Left hindlimb (tissue), 1 donor: ENCODE results near the gene ATAD3B.
"Not testable (repeated sequence)": the region's sequence is repeated elsewhere in the genome, so short reads cannot be mapped to it uniquely, and the experiment has no call there.

Experiments used
- DNase-seq: peaks from one replicate; pipeline ENCODE4 v3.0.0-alpha.2; 2018

ATAD3B gene

DNA sequence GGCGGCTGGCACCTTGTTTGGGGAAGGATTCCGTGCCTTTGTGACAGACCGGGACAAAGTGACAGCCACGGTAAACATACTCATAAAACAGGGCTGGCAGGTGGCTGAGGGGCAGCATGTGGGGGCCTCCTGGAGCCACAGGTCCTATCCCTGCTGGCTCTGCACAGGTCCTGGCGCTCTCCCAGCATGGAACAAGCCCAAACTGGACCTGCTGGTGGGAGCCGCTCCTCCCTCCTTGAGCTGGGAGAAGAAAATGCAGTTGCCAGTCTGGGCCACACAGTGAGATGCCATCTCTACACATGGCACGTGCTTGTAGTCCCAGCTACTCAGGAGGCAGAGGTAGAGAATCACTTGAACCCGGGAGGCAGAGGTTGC lies 19.2 kb upstream of the ATAD3B start:
- not testable (repeated sequence) for DNase-seq

DNA sequence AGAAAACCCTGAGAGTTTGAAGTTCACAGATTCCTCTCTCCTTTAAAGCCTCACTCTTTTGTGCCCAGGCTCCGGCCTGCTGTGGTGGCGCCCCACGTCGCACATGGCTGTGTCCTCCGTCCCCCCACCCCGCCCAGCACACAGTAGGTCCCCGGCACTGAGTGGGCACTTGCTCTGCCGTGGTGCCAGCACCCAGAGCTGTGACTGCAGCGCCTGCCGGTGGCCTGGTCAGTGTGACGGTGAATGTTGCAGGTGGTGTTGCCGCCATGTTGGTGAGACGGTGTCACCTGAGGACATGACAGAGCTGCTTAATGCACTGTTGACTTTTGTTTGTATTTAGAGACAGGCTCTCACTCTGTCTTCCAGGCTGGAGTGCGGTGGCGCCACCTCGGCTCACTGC lies 18.7 kb upstream of the ATAD3B start:
- no peak for DNase-seq

DNA sequence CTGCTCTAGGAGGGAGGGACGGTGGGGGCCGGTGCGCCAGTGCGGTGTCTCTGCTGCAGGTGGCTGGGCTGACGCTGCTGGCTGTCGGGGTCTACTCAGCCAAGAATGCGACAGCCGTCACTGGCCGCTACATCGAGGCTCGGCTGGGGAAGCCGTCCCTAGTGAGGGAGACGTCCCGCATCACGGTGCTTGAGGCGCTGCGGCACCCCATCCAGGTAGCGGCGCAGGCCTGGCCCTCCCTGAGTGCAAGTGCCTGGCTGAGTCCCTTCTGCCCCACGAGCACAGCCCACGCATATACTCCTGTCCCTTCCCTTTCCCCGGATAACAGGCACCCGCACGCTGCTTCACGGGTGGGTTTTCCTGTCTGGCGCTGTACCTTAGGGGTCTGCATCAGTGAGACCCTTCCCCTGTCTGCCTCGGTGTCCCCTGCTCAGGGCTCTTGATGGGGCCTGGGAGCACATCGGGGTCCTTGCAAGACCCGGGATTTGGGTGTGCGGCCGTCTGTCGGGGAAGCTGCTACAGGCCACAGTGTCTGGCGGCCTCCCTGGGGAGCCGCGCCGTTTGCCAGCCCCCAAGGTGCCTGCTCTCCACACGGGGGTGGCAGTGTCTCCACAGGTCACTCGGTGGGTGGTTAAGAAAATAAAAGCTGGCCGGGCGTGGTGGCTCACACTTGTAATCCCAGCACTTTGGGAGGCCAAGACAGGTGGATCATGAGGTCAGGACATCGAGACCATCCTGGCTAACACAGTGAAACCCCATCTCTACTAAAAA lies 17.1 kb upstream of the ATAD3B start:
- DNase-seq = peak; percentile 12

DNA sequence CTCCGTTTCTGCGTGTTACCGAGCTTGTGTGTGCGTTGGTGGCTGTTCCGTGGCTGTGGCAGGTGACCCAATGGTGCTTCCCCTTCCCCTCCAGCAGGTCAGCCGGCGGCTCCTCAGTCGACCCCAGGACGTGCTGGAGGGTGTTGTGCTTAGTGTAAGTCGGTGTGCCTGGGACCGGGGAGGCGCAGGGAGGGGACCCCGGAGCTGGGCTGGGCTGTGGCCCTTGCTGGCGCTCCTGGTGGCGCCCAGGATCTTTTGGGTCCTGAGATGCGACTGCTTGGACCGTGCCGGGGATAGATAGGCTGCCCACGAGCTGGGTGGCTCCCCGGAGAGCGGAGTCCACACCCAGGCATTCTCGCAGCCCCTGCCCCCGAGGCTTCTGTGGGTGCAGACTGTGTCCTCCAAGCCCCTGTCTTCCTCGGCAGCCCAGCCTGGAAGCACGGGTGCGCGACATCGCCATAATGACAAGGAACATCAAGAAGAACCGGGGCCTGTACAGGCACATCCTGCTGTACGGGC lies 16.1 kb upstream of the ATAD3B start:
- DNase-seq = peak; percentile 30

DNA sequence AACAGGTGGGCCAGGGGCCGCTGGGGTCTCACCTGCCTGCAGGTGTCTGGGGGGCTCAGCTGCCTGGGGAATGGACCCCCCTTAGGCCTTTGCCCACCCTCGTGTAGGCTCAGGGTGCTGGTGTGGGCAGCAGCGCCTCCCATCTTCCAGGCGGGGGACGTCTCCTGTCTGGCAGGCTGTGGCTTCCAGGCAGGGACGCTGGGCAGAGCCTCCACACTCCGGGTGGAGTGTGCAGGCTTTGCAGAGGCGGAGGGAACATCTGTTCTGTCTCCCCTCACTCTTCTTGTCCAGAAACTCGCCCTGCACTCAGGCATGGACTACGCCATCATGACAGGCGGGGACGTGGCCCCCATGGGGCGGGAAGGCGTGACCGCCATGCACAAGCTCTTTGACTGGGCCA lies 15.6 kb upstream of the ATAD3B start:
- DNase-seq = not testable (repeated sequence)

DNA sequence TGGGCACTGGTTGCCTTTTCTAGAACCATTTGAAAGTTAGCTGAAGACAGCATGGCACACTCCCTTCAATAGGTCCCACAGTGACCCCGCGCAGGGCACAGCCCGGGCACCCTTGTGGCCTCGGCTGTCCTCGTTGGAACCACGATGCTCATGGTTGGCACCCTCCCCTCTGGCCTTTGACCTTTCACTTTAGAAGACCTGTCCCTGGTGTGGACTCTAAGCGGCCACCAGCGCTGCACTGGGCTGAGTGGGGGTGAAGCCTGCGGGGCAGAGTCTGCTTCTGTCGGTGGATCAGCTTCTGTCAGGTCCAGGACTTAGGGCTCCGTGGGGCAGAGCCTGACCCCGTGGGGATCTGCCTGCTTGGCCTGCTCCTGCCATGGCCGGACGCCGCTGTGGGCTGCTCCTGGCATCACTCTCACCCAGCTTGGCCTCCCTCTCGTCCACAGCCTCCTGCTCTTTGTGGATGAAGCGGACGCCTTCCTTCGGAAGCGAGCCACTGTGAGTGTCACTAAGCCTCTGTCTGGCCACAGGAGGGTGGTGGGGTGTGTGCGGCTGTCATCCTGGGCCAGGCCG lies 14.8 kb upstream of the ATAD3B start:
- DNase-seq = not testable (repeated sequence)

DNA sequence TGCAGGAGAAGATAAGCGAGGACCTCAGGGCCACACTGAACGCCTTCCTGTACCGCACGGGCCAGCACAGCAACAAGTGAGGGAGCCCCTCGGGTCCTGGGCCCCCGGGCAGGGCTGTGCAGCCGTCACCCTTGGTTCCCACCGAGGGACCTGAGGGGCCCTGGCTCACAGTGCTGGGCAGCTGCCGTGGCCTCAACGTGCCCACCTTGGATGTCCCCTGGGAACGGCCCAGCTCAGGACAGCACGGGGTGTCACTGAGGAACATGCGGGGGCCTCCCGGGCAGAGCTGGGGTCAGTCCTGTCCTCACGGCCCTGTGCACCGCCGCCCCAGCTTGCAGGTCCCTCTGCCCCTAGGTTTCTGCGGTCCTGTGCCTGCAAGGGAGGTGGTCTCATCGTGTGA lies 12.4 kb upstream of the ATAD3B start:
- DNase-seq = not testable (repeated sequence)

DNA sequence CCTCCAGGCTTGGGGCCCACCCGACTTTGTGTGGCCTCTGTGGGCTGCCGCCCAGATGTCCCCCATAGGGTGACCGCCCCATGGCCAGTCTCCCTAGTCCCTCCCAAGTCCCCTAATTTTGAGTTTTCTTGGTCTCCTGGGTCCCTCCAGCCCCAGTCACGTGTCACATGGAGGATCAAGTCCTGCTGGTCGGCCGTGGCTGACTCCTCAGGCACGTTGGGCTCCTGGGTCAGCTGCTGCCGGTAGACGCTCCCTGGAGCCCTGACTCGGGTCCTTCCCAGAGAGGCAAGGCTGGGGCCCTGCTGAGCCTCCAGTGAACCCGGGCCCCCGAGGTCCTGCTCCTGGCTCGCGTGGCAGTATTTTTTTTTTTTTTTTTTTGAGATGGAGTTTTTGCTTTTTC lies 11.9 kb upstream of the ATAD3B start:
- not testable (repeated sequence) for DNase-seq

DNA sequence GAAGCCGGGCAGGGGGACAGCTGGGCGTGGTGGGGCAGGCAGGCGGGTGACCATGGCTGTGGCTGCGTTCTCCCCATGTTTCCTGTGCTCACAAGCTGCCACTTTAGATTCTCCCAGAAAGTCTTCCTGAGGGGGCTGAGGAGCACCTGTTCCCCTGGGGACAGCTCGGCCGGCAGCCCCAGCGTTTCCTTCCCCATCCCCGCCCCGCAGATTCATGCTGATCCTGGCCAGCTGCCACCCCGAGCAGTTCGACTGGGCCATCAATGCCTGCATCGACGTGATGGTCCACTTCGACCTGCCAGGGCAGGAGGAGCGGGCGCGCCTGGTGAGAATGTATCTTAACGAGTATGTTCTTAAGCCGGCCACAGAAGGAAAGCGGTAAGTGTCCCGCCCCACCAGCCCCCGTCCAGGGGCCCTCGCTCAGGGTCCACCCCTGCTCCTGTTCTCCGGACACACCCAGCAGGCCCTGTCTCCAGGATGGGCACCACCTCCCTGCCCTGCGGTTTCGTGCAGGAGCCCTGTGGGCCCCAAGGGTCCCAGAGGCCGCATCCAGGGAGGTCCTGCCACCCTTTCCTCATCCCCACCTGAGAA lies 10.9 kb upstream of the ATAD3B start:
- no peak for DNase-seq

DNA sequence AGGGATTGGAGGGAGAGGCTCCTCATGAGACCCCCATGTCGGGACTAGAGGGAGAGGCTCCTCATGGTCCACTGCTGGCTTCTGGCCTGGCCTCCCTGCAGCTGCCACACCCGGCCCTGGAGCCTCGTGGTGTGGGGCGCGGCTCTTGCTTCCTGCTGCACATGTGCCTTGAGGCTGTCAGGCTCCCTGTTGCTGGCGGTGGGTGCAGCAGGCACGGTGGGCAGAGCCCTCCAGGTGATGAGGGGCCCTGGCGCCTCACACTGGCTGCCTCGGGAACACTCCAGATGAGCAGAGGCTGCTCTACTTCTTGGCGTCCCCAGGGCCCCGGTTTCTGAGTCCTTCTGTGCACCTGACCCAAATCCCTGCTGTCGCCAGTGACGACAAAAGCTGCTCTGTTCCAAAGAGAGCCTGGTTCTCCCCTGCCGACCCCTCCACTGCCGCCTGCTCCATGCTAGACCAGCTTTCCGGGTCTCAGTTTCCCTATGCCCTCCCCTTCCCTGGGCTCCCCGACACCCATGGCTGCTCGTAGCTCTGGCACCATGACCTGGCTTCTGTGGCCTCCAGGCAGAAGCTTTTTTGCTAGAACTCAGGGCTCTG lies 9.7 kb upstream of the ATAD3B start:
- no peak for DNase-seq

DNA sequence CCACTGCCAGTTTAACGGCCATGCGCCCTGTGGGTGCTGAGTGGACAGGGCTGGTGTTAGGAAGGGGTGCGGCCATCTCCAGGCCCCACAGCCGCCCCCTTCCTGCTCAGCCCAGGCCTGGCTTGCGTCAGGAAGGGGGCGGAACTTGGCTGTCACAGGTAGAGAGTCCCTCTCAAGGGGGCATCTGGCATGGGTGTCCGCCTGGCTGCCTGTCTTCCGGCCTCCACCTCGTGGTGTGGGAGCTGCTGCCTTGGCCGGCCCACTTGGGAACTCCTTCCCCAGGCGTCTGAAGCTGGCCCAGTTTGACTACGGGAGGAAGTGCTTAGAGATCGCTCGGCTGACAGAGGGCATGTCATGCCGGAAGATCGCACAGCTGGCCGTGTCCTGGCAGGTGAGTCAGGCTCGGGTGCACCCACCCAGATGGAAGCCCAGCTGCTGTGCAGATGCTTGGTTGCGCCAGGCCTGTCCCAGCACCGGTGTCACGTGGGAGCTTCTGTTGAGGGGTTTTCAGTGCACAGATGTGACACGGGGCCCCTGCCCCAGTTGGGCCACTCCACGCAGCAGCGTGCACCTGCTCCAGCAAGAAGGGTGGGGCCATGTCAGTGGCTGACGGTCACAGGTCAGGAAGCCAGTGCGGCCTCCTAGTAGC lies 9.1 kb upstream of the ATAD3B start:
- DNase-seq = no peak

DNA sequence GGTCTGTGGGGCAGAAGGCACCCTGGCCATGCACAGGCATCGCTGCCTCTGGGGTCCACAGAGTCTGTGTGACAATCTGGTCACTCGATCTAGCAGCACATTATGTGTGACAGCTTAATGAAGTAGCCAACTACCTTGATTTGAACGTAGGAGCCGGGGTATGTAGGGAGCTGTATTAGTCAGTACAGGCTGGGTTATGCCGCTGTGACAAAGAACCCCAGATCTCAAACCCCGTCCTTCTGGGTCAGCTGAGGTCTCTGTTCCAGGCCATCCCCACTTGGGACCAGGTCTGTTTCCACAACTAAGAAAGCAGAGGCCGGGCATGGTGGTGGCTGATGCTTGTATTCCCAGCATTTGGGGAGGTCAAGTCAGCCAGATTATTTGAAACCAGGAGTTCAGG lies 8.3 kb upstream of the ATAD3B start:
- DNase-seq = no peak

DNA sequence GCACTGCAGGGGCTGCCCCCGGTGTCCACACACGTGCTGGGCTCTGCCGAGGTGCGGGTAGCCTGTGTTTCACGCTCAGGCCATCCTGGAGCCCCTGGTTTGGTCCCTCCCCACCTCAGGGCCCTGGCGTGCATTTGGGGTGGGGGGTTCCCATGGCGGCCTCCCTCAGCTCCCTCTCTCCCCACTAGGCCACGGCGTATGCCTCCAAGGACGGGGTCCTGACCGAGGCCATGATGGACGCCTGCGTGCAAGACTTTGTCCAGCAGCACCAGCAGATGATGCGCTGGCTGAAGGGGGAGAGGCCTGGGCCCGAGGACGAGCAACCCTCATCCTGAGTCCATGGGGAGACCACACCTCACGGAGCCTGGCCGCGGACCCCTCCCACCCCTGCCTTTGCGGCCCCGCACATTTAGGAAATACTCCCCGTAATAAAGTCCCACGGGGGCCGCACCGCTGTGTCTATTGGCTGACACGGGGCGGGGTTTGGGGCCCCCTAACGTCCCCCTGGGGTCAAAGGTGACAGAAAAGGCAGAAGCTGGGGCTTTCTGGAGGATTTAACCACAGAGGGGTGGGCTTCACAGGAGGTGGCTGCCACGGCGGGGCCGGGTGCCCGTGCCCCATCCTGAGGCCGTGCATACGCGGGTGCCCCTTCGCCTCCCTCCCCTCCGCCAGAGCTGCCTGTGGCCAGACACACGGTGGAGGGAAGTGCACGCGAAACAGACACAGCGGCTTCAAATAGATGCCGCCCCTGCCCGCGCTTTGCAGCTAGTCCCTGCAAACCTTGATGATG lies 3.2 kb upstream of the ATAD3B start:
- peak; percentile 14 for DNase-seq

DNA sequence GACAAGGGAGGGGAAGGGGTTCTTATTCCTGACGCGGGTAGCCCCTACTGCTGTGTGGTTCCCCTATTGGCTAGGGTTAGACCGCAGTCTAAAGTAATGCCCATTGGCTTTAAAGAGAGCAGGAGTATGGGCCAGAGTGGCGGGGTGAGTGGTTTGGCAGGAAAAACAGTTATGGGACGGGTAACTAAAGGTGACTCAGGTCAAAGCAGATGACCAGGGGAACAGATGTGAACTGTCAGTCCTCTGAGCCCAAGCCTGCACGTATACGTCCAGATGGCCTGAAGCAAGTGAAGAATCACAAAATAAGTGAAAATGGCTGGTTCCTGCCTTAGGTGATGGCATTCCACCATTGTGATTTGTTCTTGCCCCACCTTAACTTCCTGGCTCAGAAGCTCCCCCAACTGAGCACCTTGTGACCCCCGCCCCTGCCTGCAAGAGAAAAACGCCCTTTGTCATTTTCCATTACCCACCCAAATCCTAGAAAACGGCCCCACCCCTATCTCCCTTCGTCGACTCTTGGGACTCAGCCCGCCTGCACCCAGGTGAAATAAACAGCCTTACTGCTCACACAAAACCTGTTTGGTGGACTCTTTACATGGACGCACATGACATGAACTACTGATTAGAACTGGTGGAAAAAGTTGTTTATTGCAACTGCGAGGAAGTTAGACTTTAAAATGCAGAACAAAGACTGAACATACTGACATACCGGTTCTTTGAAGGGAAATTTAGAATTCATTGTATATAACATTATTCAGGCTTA lies 758 bp upstream of the ATAD3B start:
- DNase-seq = peak; percentile 10

DNA sequence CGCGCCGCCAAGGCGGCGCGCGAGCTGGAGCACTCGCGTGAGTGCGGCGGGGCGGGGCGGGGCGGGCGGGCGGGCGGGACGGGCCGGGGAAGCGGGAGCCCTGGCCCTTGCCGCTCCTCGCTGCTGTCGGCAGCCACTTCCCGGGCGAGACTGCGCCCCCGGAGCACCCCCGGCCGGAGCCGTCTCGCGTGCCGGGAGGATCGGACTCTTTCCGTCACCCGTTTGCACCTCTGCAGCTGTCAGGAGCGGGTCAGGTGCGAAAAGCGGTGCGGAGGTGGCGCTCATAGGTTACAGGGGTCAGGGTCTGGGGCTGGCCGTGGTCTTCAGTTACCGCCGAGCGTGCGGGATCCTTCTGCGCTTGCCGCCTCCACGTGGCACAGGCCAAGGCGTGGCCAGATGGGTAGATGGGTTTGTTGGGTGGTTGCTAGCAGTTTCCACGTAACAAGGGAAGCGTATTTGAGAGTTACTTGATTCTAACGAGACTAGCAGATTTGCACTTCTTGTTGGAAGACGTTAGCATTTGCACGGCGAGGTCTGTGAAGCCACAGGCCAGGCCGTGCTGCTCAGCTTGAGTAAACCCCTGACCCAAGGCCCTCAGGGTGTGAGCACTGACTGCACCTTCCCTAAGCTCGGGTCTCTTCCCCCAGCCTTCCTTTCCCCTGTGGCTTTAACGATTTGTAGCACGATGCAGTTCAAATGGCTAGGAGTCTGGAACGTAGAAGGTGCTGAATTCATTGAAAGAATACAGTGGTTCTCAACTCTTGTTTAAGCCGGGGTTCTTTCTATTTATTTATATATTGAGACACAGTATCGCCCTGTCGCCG lies 700 bp downstream of the ATAD3B start:
- not testable (repeated sequence) for DNase-seq

DNA sequence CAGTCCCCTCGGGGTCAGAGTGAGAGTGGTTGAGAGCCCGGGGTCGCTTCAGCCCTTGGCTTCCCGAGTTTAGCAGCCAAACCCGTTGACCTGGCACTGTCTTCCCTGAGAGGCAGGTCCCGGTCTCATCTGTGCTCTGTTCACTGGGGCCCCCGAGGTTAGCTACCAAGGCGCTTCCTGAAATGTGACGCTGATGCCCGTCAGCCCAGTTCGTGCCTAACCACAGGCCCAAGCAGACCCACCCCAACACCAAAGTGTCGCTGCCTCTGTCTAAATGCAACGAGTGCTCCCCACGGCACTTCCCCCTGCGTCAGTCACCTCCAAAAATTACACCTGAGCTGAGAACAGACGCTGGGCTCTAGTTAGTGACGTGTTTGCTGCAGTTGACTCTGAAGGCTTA lies 4.4 kb downstream of the ATAD3B start:
- not testable (repeated sequence) for DNase-seq

DNA sequence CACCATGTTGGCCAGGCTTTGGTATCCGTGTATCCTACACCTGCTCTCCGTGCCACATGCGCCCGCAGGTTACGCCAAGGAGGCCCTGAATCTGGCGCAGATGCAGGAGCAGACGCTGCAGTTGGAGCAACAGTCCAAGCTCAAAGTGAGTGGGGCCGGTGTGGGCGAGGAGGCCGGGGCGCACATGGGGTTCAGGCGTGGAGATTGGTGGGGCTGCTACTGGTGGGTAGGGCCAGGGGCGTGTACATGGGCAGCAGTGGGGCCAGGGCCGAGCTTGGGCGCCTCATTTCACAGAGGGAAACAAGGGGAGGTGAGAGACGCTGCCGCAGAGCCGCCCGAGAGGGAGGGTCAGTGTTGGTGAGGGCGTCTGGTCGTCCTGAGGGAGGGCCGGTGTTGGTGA lies 5.6 kb downstream of the ATAD3B start:
- DNase-seq = no peak

DNA sequence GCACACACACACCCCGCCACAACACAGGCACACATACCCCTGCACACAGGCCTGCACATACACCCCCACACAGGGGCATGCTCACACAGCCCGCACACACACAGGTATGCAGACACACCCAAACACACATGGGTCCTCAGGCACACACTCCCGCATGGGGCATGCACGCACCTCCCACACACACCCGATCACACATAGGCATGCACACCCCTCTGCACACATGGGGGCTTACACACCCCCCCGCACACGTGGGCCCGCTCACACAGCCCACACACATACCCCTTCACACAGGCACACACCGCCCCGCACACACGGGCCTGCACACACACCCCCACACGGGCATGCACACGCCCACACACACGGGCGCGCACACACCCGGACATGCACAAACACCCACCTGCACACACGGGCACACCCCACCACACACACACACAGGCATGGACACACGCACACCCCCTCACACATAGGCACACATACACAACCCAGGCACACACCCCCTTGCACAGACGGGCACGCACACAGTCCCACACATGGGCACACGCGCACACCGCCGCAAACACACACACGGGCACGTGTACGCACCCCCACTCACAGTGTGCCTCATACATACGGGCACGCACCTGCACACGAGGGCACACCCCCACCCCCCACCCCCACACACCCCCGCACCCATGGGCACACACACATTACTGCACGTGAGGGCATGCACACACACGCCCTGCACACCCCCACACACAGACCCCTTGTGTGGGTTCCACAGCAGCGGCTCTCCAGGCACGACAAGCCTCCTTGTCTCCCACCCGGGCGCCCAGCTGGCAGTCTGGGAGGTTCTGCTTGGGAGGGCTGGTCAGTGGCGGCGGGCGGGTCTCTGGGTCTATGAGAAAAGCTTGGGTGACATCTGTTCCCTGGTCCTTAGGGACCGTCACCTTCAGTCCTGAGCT lies 8.3 kb downstream of the ATAD3B start:
- DNase-seq = no peak

DNA sequence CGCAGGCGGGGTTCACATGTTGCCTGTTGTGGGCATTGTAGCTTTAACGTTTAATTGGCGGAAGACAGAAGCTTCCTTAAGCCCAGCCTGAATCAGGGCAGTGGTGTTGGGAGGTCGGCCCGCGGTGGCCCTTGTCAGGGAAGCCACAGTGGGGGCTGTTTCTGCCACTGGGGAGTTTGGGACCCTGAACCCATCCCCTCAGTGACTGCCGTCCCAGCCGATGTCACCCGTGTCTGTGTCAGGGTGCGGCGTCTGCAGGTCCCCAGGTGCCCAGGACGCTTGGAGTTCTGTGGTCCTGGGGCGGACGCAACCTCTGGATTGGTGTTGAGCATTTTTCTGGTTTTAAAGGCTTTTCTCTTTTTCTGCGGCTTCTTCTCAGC lies 8.9 kb downstream of the ATAD3B start:
- not testable (repeated sequence) for DNase-seq

DNA sequence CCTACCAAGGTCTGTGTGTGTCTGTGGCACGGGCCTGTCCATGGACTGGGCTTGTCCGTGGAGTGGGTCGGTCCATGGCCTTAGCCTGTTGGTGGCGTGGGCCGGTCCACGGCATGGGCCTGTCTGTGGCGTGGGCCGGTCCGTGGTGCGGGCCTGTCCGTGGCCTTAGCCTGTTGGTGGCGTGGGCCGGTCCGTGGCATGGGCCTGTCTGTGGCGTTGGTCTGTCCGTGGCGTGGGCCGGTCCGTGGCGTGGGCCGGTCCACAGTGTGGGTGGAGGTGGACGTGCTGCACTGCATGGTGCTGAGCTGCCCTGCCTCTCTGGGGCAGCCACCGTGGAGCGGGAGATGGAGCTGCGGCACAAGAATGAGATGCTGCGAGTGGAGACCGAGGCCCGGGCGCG lies 10.2 kb downstream of the ATAD3B start:
- DNase-seq = not testable (repeated sequence)
